ENCODE results near the gene KRTAP1-3. TPM values are rescaled to one million over a fixed set of nuclear protein-coding genes. Genes with fewer than 3 reads are reported as not detected.

KRTAP1-3 gene
- total and polyA plus RNA-seq, 10 donors, result not detected

- H3K9me3 ChIP-seq, result peaks cover 0 to 10% (median 0%) of the 10 kb centered on the region in 8 donors
- no peak for TF ChIP-seq POLR2AphosphoS5 (IDR thresholded peaks at IDR 0.05)
- no peak for TF ChIP-seq POLR2A (IDR thresholded peaks at IDR 0.05)
- no peak for TF ChIP-seq CTCF (IDR thresholded peaks at IDR 0.05 in 8 of 11, conservative IDR thresholded peaks at IDR 0.05 in 3 of 11)
- intact Hi-C loops (cut with DNase I; ENCODE audit: low total_unique reads), result no loop called here
- no peak overlapping the region for H3K4me3 ChIP-seq
- DNase-seq, result no peak
- WGBS, 5 donors, result 75 to 80% (median 78%) methylated on average over 13 of the region's 13 CpGs
- H3K27ac ChIP-seq, result no peak overlapping the region
- no peaks in the 10 kb centered on the region for H3K4me1 ChIP-seq
- H3K27me3 ChIP-seq (replicated peaks in 1 of 7), result no peaks in the 10 kb centered on the region
- H3K36me3 ChIP-seq, result no peaks in the 10 kb centered on the region
Measured at GRCh38 chr17:41016578-41017215, 18.0 kb downstream of the KRTAP1-3 start.

- Histone ChIP-seq H3K27me3 (replicated peaks in 1 of 7) (no peaks in the 10 kb centered on the region), H3K4me1 (no peaks in the 10 kb centered on the region), H3K4me3 (no peak overlapping the region), H3K27ac (no peak overlapping the region), H3K9me3 (no peaks in the 10 kb centered on the region), H3K36me3 (no peaks in the 10 kb centered on the region)
- intact Hi-C loops (cut with DNase I; ENCODE audit: low total_unique reads), result no loop called here
- TF ChIP-seq CTCF (IDR thresholded peaks at IDR 0.05 in 8 of 11, conservative IDR thresholded peaks at IDR 0.05 in 3 of 11) (no peak), POLR2AphosphoS5 (IDR thresholded peaks at IDR 0.05) (no peak), POLR2A (IDR thresholded peaks at IDR 0.05) (no peak)
- 66 to 74% (median 73%) methylated on average over 7 of the region's 7 CpGs for WGBS, 5 donors
- DNase-seq, result no peak
Measured at GRCh38 chr17:41015454-41015853, 19.2 kb downstream of the KRTAP1-3 start.

- Histone ChIP-seq H3K27ac (no peak overlapping the region), H3K36me3 (no peaks in the 10 kb centered on the region), H3K4me3 (no peak overlapping the region), H3K9me3 (no peaks in the 10 kb centered on the region), H3K4me1 (no peaks in the 10 kb centered on the region), H3K27me3 (replicated peaks in 1 of 7) (no peaks in the 10 kb centered on the region)
- no peak for DNase-seq
- TF ChIP-seq POLR2A (IDR thresholded peaks at IDR 0.05) (no peak), POLR2AphosphoS5 (IDR thresholded peaks at IDR 0.05) (no peak), CTCF (IDR thresholded peaks at IDR 0.05 in 8 of 11, conservative IDR thresholded peaks at IDR 0.05 in 3 of 11) (no peak)
- intact Hi-C loops (cut with DNase I; ENCODE audit: low total_unique reads), result no loop called here
- 41 to 76% (median 60%) methylated on average over 1 of the region's 1 CpG for WGBS, 5 donors
Measured at GRCh38 chr17:41013606-41014005, 21.1 kb downstream of the KRTAP1-3 start.

GRCh38 chr17:41013181-41013580, 21.5 kb downstream of the KRTAP1-3 start:
- Histone ChIP-seq H3K27me3 (replicated peaks in 1 of 7) (no peaks in the 10 kb centered on the region), H3K4me3 (no peak overlapping the region), H3K4me1 (no peaks in the 10 kb centered on the region), H3K36me3 (no peaks in the 10 kb centered on the region), H3K27ac (no peak overlapping the region), H3K9me3 (no peaks in the 10 kb centered on the region)
- 83 to 96% (median 89%) methylated on average over 3 of the region's 3 CpGs for WGBS, 5 donors
- no peak for TF ChIP-seq POLR2A (IDR thresholded peaks at IDR 0.05)
- TF ChIP-seq POLR2AphosphoS5 (IDR thresholded peaks at IDR 0.05), result no peak
- no peak for TF ChIP-seq CTCF (IDR thresholded peaks at IDR 0.05 in 8 of 11, conservative IDR thresholded peaks at IDR 0.05 in 3 of 11)
- no peak for DNase-seq
- intact Hi-C loops (cut with DNase I; ENCODE audit: low total_unique reads), result no loop called here
